ENCODE data around the gene CTIF.
A peak's percentile ranks its signal among the peaks of the same experiment; 100 is the strongest.

GRCh38 chr18:48887905-48888772, 349.3 kb downstream of the CTIF start:
- TF ChIP-seq CTCF (IDR thresholded peaks at IDR 0.05), result peak in 1 of 6 experiments; percentile 11
- TF ChIP-seq EP300 (IDR thresholded peaks at IDR 0.05), result no peak
